Measurements from ENCODE around the gene MRTFA.

Gene MRTFA

GRCh38 chr22:40432625-40433024 lies 203.9 kb downstream of the MRTFA start:
- no peak for TF ChIP-seq HDGF (IDR thresholded peaks at IDR 0.05; ENCODE audit: borderline replicate concordance)
- no peak for TF ChIP-seq ARNT (IDR thresholded peaks at IDR 0.05)
- no peak for TF ChIP-seq SUZ12 (IDR thresholded peaks at IDR 0.05)
- TF ChIP-seq CTBP1 (IDR thresholded peaks at IDR 0.05; ENCODE audit: borderline replicate concordance): no peak
- TF ChIP-seq BHLHE40 (IDR thresholded peaks at IDR 0.05; ENCODE audit: borderline replicate concordance): no peak
- no peak for TF ChIP-seq NFRKB (IDR thresholded peaks at IDR 0.05)
- TF ChIP-seq ZNF384 (IDR thresholded peaks at IDR 0.05): no peak
- TF ChIP-seq L3MBTL2 (conservative IDR thresholded peaks at IDR 0.05): no peak
- no peak for TF ChIP-seq FOXA1 (IDR thresholded peaks at IDR 0.05)
- TF ChIP-seq TARDBP (IDR thresholded peaks at IDR 0.05): no peak
- TF ChIP-seq LEF1 (IDR thresholded peaks at IDR 0.05; ENCODE audit: borderline replicate concordance): no peak
- no peak for TF ChIP-seq FOXM1 (IDR thresholded peaks at IDR 0.05; ENCODE audit: borderline replicate concordance)
- TF ChIP-seq ELF4 (IDR thresholded peaks at IDR 0.05): no peak
- TF ChIP-seq PKNOX1 (IDR thresholded peaks at IDR 0.05): no peak
- TF ChIP-seq FOXK2 (IDR thresholded peaks at IDR 0.05): no peak
- no peak for TF ChIP-seq SP1 (IDR thresholded peaks at IDR 0.05)
- POLR2A ChIA-PET: no interaction called here
- no peak for DNase-seq (ENCODE audit: extremely low spot score)
- CTCF ChIA-PET: no interaction called here

GRCh38 chr22:40432157-40432556 lies 204.4 kb downstream of the MRTFA start:
- ChIA-PET POLR2A (interaction anchor here (1.7 kb wide), 1 partner anchor 220 kb away, joined by 5 read pairs; no protein-coding TSS in a partner anchor), CTCF (no interaction called here)
- TF ChIP-seq LEF1 (IDR thresholded peaks at IDR 0.05; ENCODE audit: borderline replicate concordance): no peak
- no peak for TF ChIP-seq FOXK2 (IDR thresholded peaks at IDR 0.05)
- no peak for TF ChIP-seq SUZ12 (IDR thresholded peaks at IDR 0.05)
- no peak for TF ChIP-seq PKNOX1 (IDR thresholded peaks at IDR 0.05)
- no peak for TF ChIP-seq L3MBTL2 (conservative IDR thresholded peaks at IDR 0.05)
- TF ChIP-seq ELF4 (IDR thresholded peaks at IDR 0.05): no peak
- no peak for TF ChIP-seq ZNF384 (IDR thresholded peaks at IDR 0.05)
- TF ChIP-seq FOXM1 (IDR thresholded peaks at IDR 0.05; ENCODE audit: borderline replicate concordance): no peak
- DNase-seq (ENCODE audit: extremely low spot score): no peak

GRCh38 chr22:40430991-40431390 lies 205.5 kb downstream of the MRTFA start:
- CTCF ChIA-PET: no interaction called here
- POLR2A ChIA-PET: interaction anchor here (1.7 kb wide), 1 partner anchor 221 kb away, joined by 5 read pairs; no protein-coding TSS in a partner anchor
- no peak for TF ChIP-seq HDGF (IDR thresholded peaks at IDR 0.05; ENCODE audit: borderline replicate concordance)
- no peak for TF ChIP-seq ARNT (IDR thresholded peaks at IDR 0.05)
- no peak for TF ChIP-seq BHLHE40 (IDR thresholded peaks at IDR 0.05; ENCODE audit: borderline replicate concordance)
- no peak for TF ChIP-seq ZNF384 (IDR thresholded peaks at IDR 0.05)
- no peak for DNase-seq (ENCODE audit: extremely low spot score)

- no peak for DNase-seq (ENCODE audit: extremely low spot score)
- TF ChIP-seq ZNF384 (IDR thresholded peaks at IDR 0.05) (no peak), LEF1 (IDR thresholded peaks at IDR 0.05; ENCODE audit: borderline replicate concordance) (no peak), FOXM1 (IDR thresholded peaks at IDR 0.05; ENCODE audit: borderline replicate concordance) (no peak), SUZ12 (IDR thresholded peaks at IDR 0.05) (no peak), FOXK2 (IDR thresholded peaks at IDR 0.05) (no peak), BHLHE40 (IDR thresholded peaks at IDR 0.05; ENCODE audit: borderline replicate concordance) (no peak), PKNOX1 (IDR thresholded peaks at IDR 0.05) (no peak), TARDBP (IDR thresholded peaks at IDR 0.05) (no peak)
- ChIA-PET CTCF (interaction anchor here (0.7 kb wide), 1 partner anchor 217 kb away, joined by 3 read pairs; no protein-coding TSS in a partner anchor), POLR2A (no interaction called here)
These were observed 207.0 kb downstream of the MRTFA start for GRCh38 chr22:40429481-40429880.

GRCh38 chr22:40428796-40429195 lies 207.7 kb downstream of the MRTFA start:
- DNase-seq (ENCODE audit: extremely low spot score): no peak
- ChIA-PET CTCF (interaction anchor here (0.7 to 2.9 kb wide), 2 partner anchors 8 to 218 kb away, joined by 3 to 10 read pairs; no protein-coding TSS in a partner anchor), POLR2A (no interaction called here)
- no peak for TF ChIP-seq TARDBP (IDR thresholded peaks at IDR 0.05)
- TF ChIP-seq CTBP1 (IDR thresholded peaks at IDR 0.05; ENCODE audit: borderline replicate concordance): no peak
- TF ChIP-seq ZNF384 (IDR thresholded peaks at IDR 0.05): no peak
- no peak for TF ChIP-seq PKNOX1 (IDR thresholded peaks at IDR 0.05)
- TF ChIP-seq ELF4 (IDR thresholded peaks at IDR 0.05): no peak
- TF ChIP-seq L3MBTL2 (conservative IDR thresholded peaks at IDR 0.05): no peak
- no peak for TF ChIP-seq FOXK2 (IDR thresholded peaks at IDR 0.05)
- no peak for TF ChIP-seq FOXM1 (IDR thresholded peaks at IDR 0.05; ENCODE audit: borderline replicate concordance)
- TF ChIP-seq LEF1 (IDR thresholded peaks at IDR 0.05; ENCODE audit: borderline replicate concordance): no peak
- TF ChIP-seq ARNT (IDR thresholded peaks at IDR 0.05): no peak
- TF ChIP-seq FOXA1 (IDR thresholded peaks at IDR 0.05): no peak
- no peak for TF ChIP-seq HDGF (IDR thresholded peaks at IDR 0.05; ENCODE audit: borderline replicate concordance)
- TF ChIP-seq NFRKB (IDR thresholded peaks at IDR 0.05): no peak
- no peak for TF ChIP-seq SUZ12 (IDR thresholded peaks at IDR 0.05)
- no peak for TF ChIP-seq BHLHE40 (IDR thresholded peaks at IDR 0.05; ENCODE audit: borderline replicate concordance)
- TF ChIP-seq SP1 (IDR thresholded peaks at IDR 0.05): no peak
